ENCODE data around the gene LRRC38. TPM values are rescaled to one million over a fixed set of nuclear protein-coding genes. Genes with fewer than 3 reads are reported as not detected.

Gene LRRC38
- total RNA-seq, 1 experiment from 2014 or later: 2.6 TPM

GRCh38 chr1:13538832-13539231 is 25.0 kb upstream of the LRRC38 start:
- DNase-seq: no peak
- no peak for ATAC-seq
- Histone ChIP-seq H3K36me3 (ENCODE audit: low read depth, low read length) (no peaks in the 10 kb centered on the region), H3K79me2 (ENCODE audit: low read length) (no peaks in the 10 kb centered on the region), H3K4me1 (ENCODE audit: insufficient read depth, low read length) (no peaks in the 10 kb centered on the region), H3K27ac (ENCODE audit: low read length) (no peak overlapping the region), H4K20me1 (ENCODE audit: low read length) (no peaks in the 10 kb centered on the region), H3K9ac (ENCODE audit: low read length) (no peak overlapping the region), H3K9me3 (ENCODE audit: low read length) (no peaks in the 10 kb centered on the region), H3K4me3 (ENCODE audit: low read length) (no peak overlapping the region), H3K9me2 (replicated peaks; ENCODE audit: low read length) (no peaks in the 10 kb centered on the region), H2AFZ (ENCODE audit: low read length) (no peak overlapping the region), H3K4me2 (ENCODE audit: low read length) (no peak overlapping the region), H3K27me3 (ENCODE audit: low read length) (peaks cover 25% of the 10 kb centered on the region), H3F3A (ENCODE audit: low read length, unreplicated experiment) (no peaks in the 10 kb centered on the region)
- TF ChIP-seq CTCF (conservative IDR thresholded peaks at IDR 0.05; ENCODE audit: low read depth, low read length) (no peak), EZH2phosphoT487 (IDR thresholded peaks at IDR 0.05; ENCODE audit: borderline replicate concordance, low read length) (no peak), EZH2 (IDR thresholded peaks at IDR 0.05; ENCODE audit: low read length, unreplicated experiment) (no peak)
- intact Hi-C loops (cut with micrococcal nuclease): no loop called here
- no TSS peak for BruUV-seq (replicated peaks)
- CTCF ChIA-PET: no interaction called here
- POLR2A ChIA-PET (ENCODE audit: unreplicated experiment): no interaction called here

GRCh38 chr1:13536571-13536970 is 22.8 kb upstream of the LRRC38 start:
- H3K27me3 ChIP-seq (ENCODE audit: low read length): peaks cover 25% of the 10 kb centered on the region
- no TSS peak for BruUV-seq (replicated peaks)
- no peaks in the 10 kb centered on the region for H3K79me2 ChIP-seq (ENCODE audit: low read length)
- no peak overlapping the region for H3K9ac ChIP-seq (ENCODE audit: low read length)
- H3K27ac ChIP-seq (ENCODE audit: low read length): no peak overlapping the region
- no peaks in the 10 kb centered on the region for H3K36me3 ChIP-seq (ENCODE audit: low read depth, low read length)
- H4K20me1 ChIP-seq (ENCODE audit: low read length): no peaks in the 10 kb centered on the region
- H2AFZ ChIP-seq (ENCODE audit: low read length): no peak overlapping the region
- H3F3A ChIP-seq (ENCODE audit: low read length, unreplicated experiment): no peaks in the 10 kb centered on the region
- ChIA-PET POLR2A (ENCODE audit: unreplicated experiment) (no interaction called here), CTCF (no interaction called here)
- no peak overlapping the region for H3K4me2 ChIP-seq (ENCODE audit: low read length)
- H3K4me3 ChIP-seq (ENCODE audit: low read length): no peak overlapping the region
- no peaks in the 10 kb centered on the region for H3K4me1 ChIP-seq (ENCODE audit: insufficient read depth, low read length)
- H3K9me2 ChIP-seq (replicated peaks; ENCODE audit: low read length): no peaks in the 10 kb centered on the region
- ATAC-seq (no peak), DNase-seq (no peak)
- H3K9me3 ChIP-seq (ENCODE audit: low read length): no peaks in the 10 kb centered on the region
- TF ChIP-seq EZH2 (IDR thresholded peaks at IDR 0.05; ENCODE audit: low read length, unreplicated experiment): no peak
- no peak for TF ChIP-seq EZH2phosphoT487 (IDR thresholded peaks at IDR 0.05; ENCODE audit: borderline replicate concordance, low read length)
- no peak for TF ChIP-seq CTCF (conservative IDR thresholded peaks at IDR 0.05; ENCODE audit: low read depth, low read length)
- intact Hi-C loops (cut with micrococcal nuclease): no loop called here

- Histone ChIP-seq H3K36me3 (ENCODE audit: low read depth, low read length) (no peaks in the 10 kb centered on the region), H3K9me3 (ENCODE audit: low read length) (no peaks in the 10 kb centered on the region), H3K4me1 (ENCODE audit: insufficient read depth, low read length) (no peaks in the 10 kb centered on the region), H3K9me2 (replicated peaks; ENCODE audit: low read length) (no peaks in the 10 kb centered on the region), H3K9ac (ENCODE audit: low read length) (no peak overlapping the region), H4K20me1 (ENCODE audit: low read length) (no peaks in the 10 kb centered on the region), H3K4me3 (ENCODE audit: low read length) (no peak overlapping the region), H3K4me2 (ENCODE audit: low read length) (no peak overlapping the region), H3K27me3 (ENCODE audit: low read length) (peaks cover 25% of the 10 kb centered on the region), H3K79me2 (ENCODE audit: low read length) (no peaks in the 10 kb centered on the region), H2AFZ (ENCODE audit: low read length) (no peak overlapping the region), H3F3A (ENCODE audit: low read length, unreplicated experiment) (no peaks in the 10 kb centered on the region), H3K27ac (ENCODE audit: low read length) (no peak overlapping the region)
- no peak for DNase-seq
- BruUV-seq (replicated peaks): no TSS peak
- ATAC-seq: no peak
- CTCF ChIA-PET: no interaction called here
- POLR2A ChIA-PET (ENCODE audit: unreplicated experiment): no interaction called here
- TF ChIP-seq EZH2phosphoT487 (IDR thresholded peaks at IDR 0.05; ENCODE audit: borderline replicate concordance, low read length) (no peak), EZH2 (IDR thresholded peaks at IDR 0.05; ENCODE audit: low read length, unreplicated experiment) (no peak), CTCF (conservative IDR thresholded peaks at IDR 0.05; ENCODE audit: low read depth, low read length) (no peak)
- intact Hi-C loops (cut with micrococcal nuclease): no loop called here
Measured at GRCh38 chr1:13535227-13535626, 21.4 kb upstream of the LRRC38 start.
